SU-DHL-6 (cell line): ENCODE results near the gene CREB5.

ENCODE experiments used
- H2AFZ ChIP-seq: fragments of 200-600 bp; sonication (generic); 2 replicates; pipeline ENCODE4 v1.6.1; 2014; ENCODE audit warnings: low read depth, mild to moderate bottlenecking, moderate library complexity, mixed read lengths, antibody characterized with exemption, low read length; ENCODE audit not compliant: severe bottlenecking
- H3F3A ChIP-seq: fragments of 200-600 bp; shearing (Covaris generic); 2 replicates; pipeline ENCODE4 v1.6.0; 2016; ENCODE audit warnings: antibody characterized with exemption, mild to moderate bottlenecking; ENCODE audit not compliant: insufficient read depth
- H3K27ac ChIP-seq: fragments of 200-600 bp; sonication (generic); 2 replicates; pipeline ENCODE4 v1.5.1; 2016; ENCODE audit warnings: low read depth, mild to moderate bottlenecking, low read length, moderate library complexity, mixed read lengths
- H3K27me3 ChIP-seq: fragments of 200-600 bp; sonication (generic), shearing (Covaris generic); 2 replicates; pipeline ENCODE4 v1.6.0; 2014; ENCODE audit warnings: mild to moderate bottlenecking, low read length
- H3K36me3 ChIP-seq: fragments of 200-600 bp; sonication (generic); 2 replicates; pipeline ENCODE4 v1.6.1; 2014; ENCODE audit warnings: mild to moderate bottlenecking, low read length, mixed read lengths
- H3K4me2 ChIP-seq: fragments of 300-600, 200-600 bp; shearing (Covaris generic), sonication (generic); 2 replicates; pipeline ENCODE4 v1.6.0; 2014; ENCODE audit warnings: low read length, low read depth, mild to moderate bottlenecking; ENCODE audit not compliant: poor library complexity, severe bottlenecking
- H3K4me3 ChIP-seq: fragments of 200-600 bp; sonication (generic); 2 replicates; pipeline ENCODE4 v1.5.1; 2014; ENCODE audit warnings: antibody characterized with exemption, low read length, mild to moderate bottlenecking, mixed read lengths; ENCODE audit not compliant: insufficient read depth, poor library complexity, severe bottlenecking
- H3K79me2 ChIP-seq: fragments of 200-600 bp; sonication (generic); 2 replicates; pipeline ENCODE4 v1.6.1; 2014; ENCODE audit warnings: mild to moderate bottlenecking, low read length, moderate library complexity; ENCODE audit not compliant: insufficient read depth
- H3K9ac ChIP-seq: fragments of 200-600 bp; sonication (generic); 2 replicates; pipeline ENCODE4 v1.7.0; 2014; ENCODE audit warnings: mild to moderate bottlenecking, low read length
- H3K9me2 ChIP-seq: fragments of 200-600 bp; sonication (generic); replicated peaks from 2 replicates; pipeline ENCODE4 v1.6.1; 2014; ENCODE audit warnings: low read length; ENCODE audit not compliant: insufficient read depth
- H3K9me3 ChIP-seq: fragments of 200-600 bp; sonication (generic); 2 replicates; pipeline ENCODE4 v1.6.1; 2014; ENCODE audit warnings: low read length, mixed read lengths; ENCODE audit not compliant: insufficient read depth
- H4K20me1 ChIP-seq: fragments of 200-600 bp; sonication (generic); 2 replicates; pipeline ENCODE4 v1.6.1; 2014; ENCODE audit warnings: low read depth, mild to moderate bottlenecking, antibody characterized with exemption, low read length, moderate library complexity, mixed read lengths
- EZH2phosphoT487 ChIP-seq: fragments of 200-600 bp; sonication (generic), shearing (Covaris generic); conservative IDR thresholded peaks from 2 replicates; pipeline ENCODE4 v1.6.1; 2018; ENCODE audit warnings: mild to moderate bottlenecking, antibody characterized with exemption, low read length, moderate library complexity, mixed read lengths
- TF ChIP-seq, protein P1 (sequence below): fragments of 200-600 bp; sonication (generic); IDR thresholded peaks from one replicate; pipeline ENCODE4 v1.5.1; 2017; ENCODE audit warnings: antibody characterized with exemption, mild to moderate bottlenecking, low read length, moderate library complexity; ENCODE audit not compliant: insufficient read depth, poor library complexity, severe bottlenecking

Gene CREB5

DNA sequence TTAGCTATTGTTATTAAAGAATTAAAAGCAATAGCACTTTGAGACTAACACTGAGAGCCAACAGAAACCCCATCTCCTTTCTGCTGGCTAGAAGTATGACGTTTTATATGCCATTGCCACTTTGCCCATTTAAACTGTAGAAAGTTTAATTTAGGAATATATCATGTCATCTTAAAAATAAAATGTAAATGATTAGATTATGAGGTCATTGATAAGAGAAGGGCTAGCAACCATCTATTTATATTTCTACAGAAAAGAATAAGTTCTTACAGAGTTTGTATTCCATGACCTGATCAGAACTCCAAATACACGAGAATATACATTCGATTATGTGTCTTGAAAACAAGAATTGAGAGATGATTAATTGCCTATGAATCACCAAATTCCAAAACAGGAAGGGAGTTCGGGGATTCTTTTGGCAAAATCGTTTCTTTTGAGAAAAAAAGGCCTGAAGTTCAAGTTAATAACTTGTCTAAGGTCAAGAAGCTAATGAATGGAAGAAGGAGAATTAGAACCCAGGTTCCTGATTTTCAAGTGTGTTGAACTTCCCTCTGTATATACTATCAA lies 318.9 kb downstream of the CREB5 start:
- Histone ChIP-seq H3K27me3 (no peaks in the 10 kb centered on the region), H3F3A (no peaks in the 10 kb centered on the region; the same call in 1 of the 2 replicates), H3K27ac (no peak overlapping the region), H3K9me3 (no peaks in the 10 kb centered on the region), H3K36me3 (no peaks in the 10 kb centered on the region), H3K9me2 (no peaks in the 10 kb centered on the region), H3K9ac (no peak overlapping the region), H3K4me2 (no peak overlapping the region), H3K4me3 (no peak overlapping the region), H2AFZ (no peak overlapping the region), H4K20me1 (no peaks in the 10 kb centered on the region), H3K79me2 (no peaks in the 10 kb centered on the region)
- TF ChIP-seq, protein P1, sequence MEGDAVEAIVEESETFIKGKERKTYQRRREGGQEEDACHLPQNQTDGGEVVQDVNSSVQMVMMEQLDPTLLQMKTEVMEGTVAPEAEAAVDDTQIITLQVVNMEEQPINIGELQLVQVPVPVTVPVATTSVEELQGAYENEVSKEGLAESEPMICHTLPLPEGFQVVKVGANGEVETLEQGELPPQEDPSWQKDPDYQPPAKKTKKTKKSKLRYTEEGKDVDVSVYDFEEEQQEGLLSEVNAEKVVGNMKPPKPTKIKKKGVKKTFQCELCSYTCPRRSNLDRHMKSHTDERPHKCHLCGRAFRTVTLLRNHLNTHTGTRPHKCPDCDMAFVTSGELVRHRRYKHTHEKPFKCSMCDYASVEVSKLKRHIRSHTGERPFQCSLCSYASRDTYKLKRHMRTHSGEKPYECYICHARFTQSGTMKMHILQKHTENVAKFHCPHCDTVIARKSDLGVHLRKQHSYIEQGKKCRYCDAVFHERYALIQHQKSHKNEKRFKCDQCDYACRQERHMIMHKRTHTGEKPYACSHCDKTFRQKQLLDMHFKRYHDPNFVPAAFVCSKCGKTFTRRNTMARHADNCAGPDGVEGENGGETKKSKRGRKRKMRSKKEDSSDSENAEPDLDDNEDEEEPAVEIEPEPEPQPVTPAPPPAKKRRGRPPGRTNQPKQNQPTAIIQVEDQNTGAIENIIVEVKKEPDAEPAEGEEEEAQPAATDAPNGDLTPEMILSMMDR, result no peak
- no peak for TF ChIP-seq EZH2phosphoT487

DNA sequence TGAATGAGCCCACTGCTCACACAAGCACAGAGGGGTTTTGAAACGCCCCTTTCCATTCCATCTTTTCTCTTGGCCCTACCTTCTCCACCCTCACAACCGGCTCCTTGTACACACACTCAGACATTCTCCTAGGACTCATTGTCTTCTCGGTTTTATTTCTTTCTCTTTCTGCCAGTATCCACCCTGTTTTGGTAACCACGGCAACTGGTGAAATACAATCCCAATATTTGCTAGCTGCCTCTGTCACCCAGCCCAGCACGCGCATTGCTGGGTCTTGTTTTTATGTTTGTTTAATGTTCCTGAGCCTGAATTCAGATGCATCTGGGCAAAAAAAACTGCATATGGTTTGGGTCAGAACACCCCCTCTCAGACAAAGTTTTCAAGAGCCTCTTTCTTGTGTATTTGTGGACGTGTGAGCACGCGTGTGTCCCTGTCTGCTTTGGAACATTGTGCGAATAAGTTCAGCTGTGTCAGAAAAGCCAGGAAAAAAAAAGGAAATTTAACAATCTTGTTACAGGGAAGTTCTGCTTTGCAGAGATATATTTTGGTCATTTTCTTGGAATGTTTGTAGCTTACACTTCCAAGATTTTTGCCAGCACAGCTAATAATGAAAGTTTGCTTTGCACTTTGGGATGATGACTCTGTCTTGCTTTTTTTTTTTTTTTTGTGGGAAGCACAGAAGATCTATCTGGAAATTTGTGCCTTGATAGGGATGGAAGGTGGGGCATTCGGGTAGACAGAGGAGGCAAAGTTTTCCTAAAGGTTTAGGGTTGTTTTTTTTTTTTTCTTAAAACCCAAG lies 320.0 kb downstream of the CREB5 start:
- no peaks in the 10 kb centered on the region for H3K36me3 ChIP-seq
- no peaks in the 10 kb centered on the region for H3K9me2 ChIP-seq
- H3K4me2 ChIP-seq, result no peak overlapping the region
- H2AFZ ChIP-seq, result no peak overlapping the region
- H3K9me3 ChIP-seq, result no peaks in the 10 kb centered on the region
- H3K27me3 ChIP-seq, result no peaks in the 10 kb centered on the region
- H3K79me2 ChIP-seq, result no peaks in the 10 kb centered on the region
- no peak for TF ChIP-seq EZH2phosphoT487
- TF ChIP-seq, protein P1, result no peak
- H3K9ac ChIP-seq, result no peak overlapping the region
- no peak overlapping the region for H3K27ac ChIP-seq
- H3K4me3 ChIP-seq, result no peak overlapping the region
- no peaks in the 10 kb centered on the region; the same call in 1 of the 2 replicates for H3F3A ChIP-seq
- no peaks in the 10 kb centered on the region for H4K20me1 ChIP-seq

DNA sequence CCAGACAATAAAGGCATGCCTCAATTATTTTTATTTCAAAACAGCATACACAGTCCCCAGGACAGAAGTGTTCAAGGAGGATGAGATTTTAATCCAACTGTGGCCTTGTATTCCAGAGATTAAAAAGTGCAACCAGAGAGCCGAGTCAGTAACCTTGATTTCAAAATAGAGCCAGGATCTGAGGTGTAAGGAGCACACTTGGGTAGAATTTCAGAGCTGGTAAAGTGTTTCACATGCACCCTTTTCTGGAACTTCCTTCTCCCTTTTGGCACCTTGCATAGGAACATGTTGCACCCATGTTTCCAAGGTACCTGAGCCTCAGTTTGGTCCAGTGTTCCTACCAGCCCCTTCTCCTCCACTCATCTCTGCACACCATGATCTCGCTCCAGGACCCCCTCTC lies 320.7 kb downstream of the CREB5 start:
- Histone ChIP-seq H3K4me3 (no peak overlapping the region), H3K9me3 (no peaks in the 10 kb centered on the region), H4K20me1 (no peaks in the 10 kb centered on the region), H3K79me2 (no peaks in the 10 kb centered on the region), H3K36me3 (no peaks in the 10 kb centered on the region), H2AFZ (no peak overlapping the region), H3K9ac (no peak overlapping the region), H3F3A (no peaks in the 10 kb centered on the region; the same call in 1 of the 2 replicates), H3K27me3 (no peaks in the 10 kb centered on the region), H3K4me2 (no peak overlapping the region), H3K9me2 (no peaks in the 10 kb centered on the region), H3K27ac (no peak overlapping the region)
- TF ChIP-seq, protein P1, result no peak
- TF ChIP-seq EZH2phosphoT487, result no peak
